Measurements from ENCODE around the gene DGKH. TPM values are rescaled to one million over a fixed set of nuclear protein-coding genes. Genes with fewer than 3 reads are reported as not detected.
"Not testable (repeated sequence)": the region's sequence is repeated elsewhere in the genome, so short reads cannot be mapped to it uniquely, and the experiment has no call there.

DGKH gene
- total RNA-seq, 1 experiment from 2014 or later = 3.9 TPM

GRCh38 chr13:42071179-42071578, 22.7 kb downstream of the DGKH start:
- not testable (repeated sequence) for DNase-seq (ENCODE audit: extremely low read depth, low read depth)

DNA sequence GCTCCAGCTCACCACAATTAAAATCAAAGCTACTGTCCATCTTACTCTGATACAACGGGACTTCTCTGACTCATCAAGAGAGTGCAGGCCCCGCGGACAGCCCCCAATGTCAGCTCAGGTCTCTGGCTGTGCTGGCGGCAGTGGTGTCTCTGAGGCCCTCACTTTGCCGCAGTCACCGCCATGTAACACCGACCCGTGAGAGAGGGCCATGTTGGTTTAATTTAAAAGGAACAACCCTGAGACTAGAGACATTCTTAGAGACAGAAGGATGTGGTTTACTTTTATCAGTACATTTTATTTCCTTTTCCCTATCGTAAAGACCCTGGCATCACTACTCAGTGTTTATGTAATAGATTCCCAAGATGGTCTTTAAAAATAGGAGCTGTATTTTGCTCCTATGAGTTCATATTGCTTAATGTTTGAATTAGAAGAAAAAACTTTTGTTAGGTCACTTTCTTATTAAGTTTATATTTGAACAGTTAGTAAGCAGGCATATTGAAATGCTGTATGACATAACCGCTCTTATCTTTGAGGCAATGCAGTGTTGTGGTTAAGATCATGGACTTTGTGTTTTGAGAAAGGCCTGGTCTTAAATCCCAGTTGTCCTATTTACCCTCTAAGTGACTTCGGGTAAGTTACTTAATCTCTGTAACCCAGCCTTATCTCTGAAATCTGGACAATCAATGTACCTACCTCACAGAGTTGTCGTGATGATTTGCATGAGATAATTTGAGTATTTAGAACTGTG, 23.4 kb downstream of the DGKH start:
- DNase-seq (ENCODE audit: extremely low read depth, low read depth) = no peak

GRCh38 chr13:42073683-42074082, 25.2 kb downstream of the DGKH start:
- DNase-seq (ENCODE audit: extremely low read depth, low read depth) = no peak

- no peak for DNase-seq (ENCODE audit: extremely low read depth, low read depth)
These were observed 27.1 kb downstream of the DGKH start for GRCh38 chr13:42075517-42075916.

DNA sequence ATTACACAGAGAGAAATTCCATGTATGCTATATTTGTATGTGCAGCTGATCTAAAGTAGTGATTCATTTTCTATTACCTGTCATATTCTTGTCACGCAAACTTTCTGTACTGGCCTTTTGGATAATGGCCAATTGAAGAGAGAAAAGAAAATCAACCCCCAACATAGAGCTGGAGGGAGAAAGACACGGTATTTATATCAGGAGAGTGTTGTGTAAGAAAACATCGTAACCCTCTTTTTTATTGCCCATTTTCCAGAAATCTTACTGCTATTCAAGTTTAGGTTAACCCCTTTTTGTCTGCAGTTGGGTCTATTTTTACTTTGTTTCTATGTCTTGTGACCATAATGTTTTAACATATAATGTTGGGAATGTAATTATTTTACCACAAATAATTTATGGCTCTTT, 27.9 kb downstream of the DGKH start:
- no peak for DNase-seq (ENCODE audit: extremely low read depth, low read depth)

DNA sequence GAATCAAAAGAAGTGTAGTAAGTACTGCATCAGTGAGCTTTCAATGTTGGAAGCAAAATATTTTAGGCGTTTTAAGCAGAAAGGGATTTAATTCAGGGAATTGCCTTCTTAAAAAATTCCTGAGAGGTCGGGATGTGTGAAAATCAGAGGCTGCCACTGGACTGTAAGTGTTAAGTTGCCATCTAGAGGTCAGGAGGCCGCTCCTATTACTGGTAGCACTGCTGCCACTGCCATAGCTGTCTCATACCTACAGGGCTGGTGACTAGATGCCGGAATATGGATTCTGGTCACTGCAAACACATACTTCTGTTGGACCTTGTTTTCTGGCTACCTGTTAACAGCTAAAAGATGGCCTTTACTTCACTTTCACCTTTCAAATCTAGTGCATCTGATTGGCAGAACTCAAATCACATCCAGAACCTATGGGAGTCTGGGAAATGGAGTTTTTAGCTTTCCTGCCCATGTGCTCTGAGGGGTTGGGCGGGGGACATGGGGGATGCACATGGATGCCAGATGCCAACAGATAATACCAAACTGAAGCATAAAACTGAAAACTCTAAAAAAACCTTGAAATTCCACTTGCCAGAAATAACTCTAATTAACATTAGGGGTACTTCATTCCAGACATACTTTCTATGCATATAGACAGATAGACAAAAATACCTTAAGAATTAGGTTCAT, 29.8 kb downstream of the DGKH start:
- DNase-seq (ENCODE audit: extremely low read depth, low read depth) = peak; percentile 6

DNA sequence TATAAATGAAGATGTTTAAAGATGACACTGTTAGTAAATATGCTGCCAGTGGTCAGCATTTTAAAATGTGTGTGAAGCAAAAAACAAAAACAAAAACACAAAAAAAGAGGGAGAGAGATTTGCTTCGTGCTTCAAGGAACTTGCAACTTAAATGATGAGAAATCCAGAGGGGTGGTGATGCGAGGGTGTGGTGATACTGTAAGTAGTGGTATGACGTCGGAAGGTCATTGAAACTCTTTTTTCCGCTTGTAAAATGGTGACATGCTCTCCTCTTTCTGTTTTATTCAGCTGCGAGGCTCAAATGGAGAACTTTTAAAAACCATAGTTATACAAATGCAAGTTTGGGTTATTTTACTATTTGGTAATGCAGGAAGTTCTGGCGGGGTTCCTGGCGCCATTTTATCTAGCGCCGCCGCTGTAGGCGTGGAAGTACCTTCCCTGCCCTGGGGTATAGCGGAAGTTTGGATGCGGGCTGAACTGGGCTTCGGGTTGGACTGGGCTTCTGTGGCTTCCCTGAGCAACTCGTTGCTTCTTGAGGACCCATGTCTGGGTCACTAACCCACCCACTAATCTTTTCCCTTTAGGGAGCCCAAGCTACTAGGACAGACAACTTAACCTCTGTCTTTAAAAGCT, 34.8 kb downstream of the DGKH start:
- no peak for DNase-seq (ENCODE audit: extremely low read depth, low read depth)

DNA sequence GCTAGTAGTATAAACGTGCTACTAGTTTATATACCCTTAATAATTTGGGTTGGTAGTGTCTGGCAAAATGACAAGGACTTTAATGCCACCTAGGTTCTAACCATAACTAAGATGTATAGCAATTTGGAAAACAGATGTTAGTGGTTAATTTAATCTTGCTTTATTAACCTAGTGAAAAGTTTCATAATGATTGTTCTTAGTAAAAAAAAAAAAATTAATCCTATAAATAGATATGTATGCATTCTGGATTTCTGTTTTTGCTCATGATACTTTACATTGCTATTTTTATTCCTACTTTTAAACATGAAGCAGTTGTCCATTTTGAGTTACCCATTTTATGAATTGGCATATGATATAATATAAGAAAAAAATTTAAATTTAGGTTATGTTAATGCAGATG, 36.3 kb downstream of the DGKH start:
- no peak for DNase-seq (ENCODE audit: extremely low read depth, low read depth)

GRCh38 chr13:42086582-42086981, 38.1 kb downstream of the DGKH start:
- no peak for DNase-seq (ENCODE audit: extremely low read depth, low read depth)

GRCh38 chr13:42094516-42095040, 46.1 kb downstream of the DGKH start:
- no peak for DNase-seq (ENCODE audit: extremely low read depth, low read depth)

- not testable (repeated sequence) for DNase-seq (ENCODE audit: extremely low read depth, low read depth)
These were observed 47.8 kb downstream of the DGKH start for GRCh38 chr13:42096222-42096621.

GRCh38 chr13:42099962-42100675, 51.7 kb downstream of the DGKH start:
- no peak for DNase-seq (ENCODE audit: extremely low read depth, low read depth)

DNA sequence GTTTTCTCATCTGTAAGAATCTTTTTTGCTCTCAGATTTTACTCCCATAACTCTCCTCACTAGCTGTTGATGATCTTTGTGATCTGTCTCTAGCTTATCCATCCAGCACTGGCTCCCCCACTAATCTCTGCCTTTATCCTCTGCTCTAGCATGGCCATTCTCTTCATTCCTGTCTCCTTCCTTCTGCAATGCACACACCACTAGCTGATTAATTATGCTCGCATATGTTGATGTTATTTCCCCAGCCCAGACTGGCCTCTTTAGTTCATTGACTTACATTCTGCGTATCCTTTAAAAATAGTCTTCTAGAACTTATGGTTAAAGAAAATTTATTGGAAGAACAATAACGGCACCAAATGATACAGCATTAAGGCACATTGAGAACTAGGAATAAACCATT, 52.5 kb downstream of the DGKH start:
- no peak for DNase-seq (ENCODE audit: extremely low read depth, low read depth)

DNA sequence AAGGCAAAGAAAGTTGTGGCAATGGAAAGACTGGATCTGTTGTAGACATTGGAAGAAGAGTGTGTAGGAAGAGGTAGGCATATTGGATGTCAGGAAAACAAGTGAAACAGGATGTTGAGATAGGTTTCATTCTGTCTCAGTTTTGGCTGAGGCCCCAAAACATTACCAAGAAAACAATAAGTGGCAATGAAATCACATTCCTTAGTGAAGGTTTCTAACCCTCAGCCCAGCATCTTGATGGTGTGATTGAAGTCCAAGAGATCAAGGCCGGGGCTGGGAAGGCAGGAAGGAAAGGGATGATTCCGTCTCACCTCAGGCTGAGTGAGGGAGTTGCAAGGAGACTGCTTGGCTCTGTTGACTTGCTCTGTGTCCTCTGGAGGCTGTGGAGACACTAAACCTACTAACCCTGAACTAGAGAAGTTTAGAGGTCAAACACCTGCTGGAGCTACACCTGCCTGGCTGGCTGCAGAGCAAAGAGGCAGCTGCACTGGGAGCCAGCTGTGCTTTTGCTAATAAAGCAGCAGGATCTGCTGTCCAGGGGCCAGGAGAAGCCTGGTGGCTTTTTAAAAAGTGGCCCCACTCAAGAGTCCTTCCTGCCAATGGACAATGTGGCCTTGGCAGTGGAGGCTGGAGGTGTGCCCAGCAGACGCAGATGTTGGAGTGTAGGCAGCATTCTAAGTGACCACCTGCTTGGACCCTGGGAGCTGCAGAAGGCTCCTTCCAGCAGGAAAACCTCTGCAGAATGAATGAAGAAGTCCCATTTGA, 53.6 kb downstream of the DGKH start:
- DNase-seq (ENCODE audit: extremely low read depth, low read depth) = no peak

DNA sequence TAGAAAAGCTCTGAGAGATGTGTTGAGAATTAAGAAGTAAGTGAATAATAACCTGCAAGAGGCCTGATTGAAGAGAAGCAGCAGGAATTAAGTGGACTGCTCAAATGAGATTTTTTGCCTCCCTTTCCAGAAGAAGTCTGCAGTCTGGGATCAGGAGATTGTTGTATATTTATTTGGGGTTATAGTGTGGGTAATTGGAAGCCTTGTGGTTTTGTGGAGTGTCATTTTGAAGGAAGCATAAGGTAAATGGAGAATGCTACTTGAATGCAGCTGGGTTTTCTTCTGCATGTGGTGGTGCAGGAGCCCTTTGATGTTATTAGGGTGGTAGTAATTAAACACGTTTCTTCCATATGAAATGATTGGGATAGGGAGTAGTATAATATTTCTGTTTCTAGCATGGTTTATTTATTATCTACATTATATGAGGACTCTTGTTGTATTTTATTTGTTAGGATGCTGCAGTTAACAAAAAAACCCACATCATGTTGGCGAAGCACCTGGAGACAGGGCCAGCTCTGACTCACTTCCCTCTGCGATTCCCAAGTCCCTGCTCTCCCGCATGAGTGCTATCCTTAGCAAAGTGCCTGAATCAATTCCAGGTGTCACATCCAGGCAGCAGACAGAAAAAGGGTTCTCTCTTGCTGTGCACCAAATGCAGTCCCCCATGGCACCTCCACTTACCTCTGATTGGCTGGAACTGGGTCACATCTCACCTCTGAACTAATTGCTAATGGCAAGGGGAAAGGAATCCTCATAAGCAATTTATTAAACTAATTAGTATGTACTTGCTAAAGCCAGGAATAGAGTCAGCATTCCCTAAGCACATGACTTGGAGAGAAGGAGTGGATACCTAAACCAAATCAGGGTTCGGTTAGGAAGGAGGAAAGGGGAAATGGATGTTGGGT, 54.8 kb downstream of the DGKH start:
- no peak for DNase-seq (ENCODE audit: extremely low read depth, low read depth)

GRCh38 chr13:42106998-42107397, 58.5 kb downstream of the DGKH start:
- no peak for DNase-seq (ENCODE audit: extremely low read depth, low read depth)

- no peak for DNase-seq (ENCODE audit: extremely low read depth, low read depth)
These were observed 59.0 kb downstream of the DGKH start for GRCh38 chr13:42107421-42107820.

- no peak for DNase-seq (ENCODE audit: extremely low read depth, low read depth)
These were observed 59.8 kb downstream of the DGKH start for GRCh38 chr13:42108217-42108616.

DNA sequence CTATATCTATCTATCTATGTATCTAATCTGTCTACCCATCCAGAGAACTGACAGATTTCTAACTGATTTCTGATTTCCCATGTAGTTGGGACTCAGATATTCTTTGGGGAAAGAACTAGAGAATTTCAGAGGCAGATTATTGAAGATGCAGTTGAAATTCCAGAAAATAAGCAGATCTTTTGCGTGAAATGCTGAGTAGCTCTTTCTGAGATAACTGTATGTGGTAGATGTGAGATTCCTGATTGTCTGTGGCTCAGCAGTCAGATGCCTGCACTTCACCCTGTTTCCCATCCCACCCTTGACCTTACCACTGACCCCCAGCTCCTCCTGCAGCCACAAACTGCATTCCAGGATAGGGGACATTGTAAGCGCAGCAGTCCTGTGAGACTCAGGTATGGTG, 61.5 kb downstream of the DGKH start:
- no peak for DNase-seq (ENCODE audit: extremely low read depth, low read depth)
